Measurements from ENCODE around the gene ZSCAN22. TPM values are rescaled to one million over a fixed set of nuclear protein-coding genes. Genes with fewer than 3 reads are reported as not detected.

ZSCAN22 gene
- total RNA-seq, 1 experiment from 2014 or later = 4.3 TPM

GRCh38 chr19:58300620-58301019 is 26.2 kb upstream of the ZSCAN22 start:
- CTCF ChIA-PET = no interaction called here
- no TSS peak for BruUV-seq (replicated peaks)
- no peak overlapping the region for H3K27ac Mint-ChIP-seq (ENCODE audit: unreplicated experiment)

GRCh38 chr19:58304255-58304654 is 22.5 kb upstream of the ZSCAN22 start:
- Histone ChIP-seq H3K4me3 (ENCODE audit: low read depth, low read length) (peak overlapping the region; percentile 68), H3K4me1 (peaks cover 11% of the 10 kb centered on the region), H3K9me3 (0 out of 2 replicates have a peak, but pooled peaks cover 3% of the 10 kb centered on the region), H3K36me3 (ENCODE audit: control insufficient read depth, insufficient read depth, low read length) (peaks cover 10% of the 10 kb centered on the region), H3K27me3 (replicated peaks; ENCODE audit: control insufficient read depth, insufficient read depth, low read length) (no peaks in the 10 kb centered on the region)
- peaks cover 64% of the 10 kb centered on the region for H3K36me3 Mint-ChIP-seq (ENCODE audit: insufficient read depth, unreplicated experiment)
- peak overlapping the region; percentile 93 for H3K4me3 Mint-ChIP-seq (ENCODE audit: unreplicated experiment)
- H3K27me3 Mint-ChIP-seq (ENCODE audit: insufficient read depth, unreplicated experiment) = no peaks in the 10 kb centered on the region
- CTCF ChIA-PET = no interaction called here
- peak overlapping the region; percentile 97 for H3K27ac Mint-ChIP-seq (ENCODE audit: unreplicated experiment)
- POLR2A ChIA-PET = interaction anchor here (0.5 kb wide), 1 partner anchor 82 kb away, joined by 3 read pairs; no protein-coding TSS in a partner anchor
- H3K4me1 Mint-ChIP-seq (ENCODE audit: low read depth, unreplicated experiment) = peaks cover 8% of the 10 kb centered on the region
- intact Hi-C loops (cut with micrococcal nuclease; ENCODE audit: unreplicated experiment) = loop anchor here (10.0 kb wide), 1 partner anchor 79 kb away; the partner anchor contains the start of gene ZNF544
- DNase-seq = peak in 1 of 2 experiments; percentile 6
- BruUV-seq (replicated peaks) = no TSS peak
- TF ChIP-seq CTCF (IDR thresholded peaks at IDR 0.05; ENCODE audit: insufficient read depth in 1 of 2, low read depth in 1 of 2, low read length in 1 of 2, severe bottlenecking in 1 of 2, unreplicated experiment in 1 of 2) = no peak
- H3K9me3 Mint-ChIP-seq (ENCODE audit: unreplicated experiment) = no peaks in the 10 kb centered on the region

More at GRCh38 chr19:58300620-58301019, 26.2 kb upstream of the ZSCAN22 start:
- Mint-ChIP-seq H3K36me3 (ENCODE audit: insufficient read depth, unreplicated experiment) (peaks cover 62% of the 10 kb centered on the region), H3K4me3 (ENCODE audit: unreplicated experiment) (no peak overlapping the region), H3K9me3 (ENCODE audit: unreplicated experiment) (no peaks in the 10 kb centered on the region), H3K4me1 (ENCODE audit: low read depth, unreplicated experiment) (peaks cover 8% of the 10 kb centered on the region), H3K27me3 (ENCODE audit: insufficient read depth, unreplicated experiment) (no peaks in the 10 kb centered on the region)
- no peak overlapping the region for H3K4me3 ChIP-seq (ENCODE audit: low read depth, low read length)
- POLR2A ChIA-PET = interaction anchor here (0.5 kb wide), 1 partner anchor 26 kb away, joined by 3 read pairs; no protein-coding TSS in a partner anchor
- TF ChIP-seq CTCF (IDR thresholded peaks at IDR 0.05; ENCODE audit: insufficient read depth in 1 of 2, low read depth in 1 of 2, low read length in 1 of 2, severe bottlenecking in 1 of 2, unreplicated experiment in 1 of 2) = no peak
- no peak for DNase-seq
- H3K27me3 ChIP-seq (replicated peaks; ENCODE audit: control insufficient read depth, insufficient read depth, low read length) = no peaks in the 10 kb centered on the region
- H3K36me3 ChIP-seq (ENCODE audit: control insufficient read depth, insufficient read depth, low read length) = peaks cover 3% of the 10 kb centered on the region; the same call in 1 of the 2 replicates
- H3K4me1 ChIP-seq = peaks cover 7% of the 10 kb centered on the region
- H3K9me3 ChIP-seq = no peaks in the 10 kb centered on the region
- intact Hi-C loops (cut with micrococcal nuclease; ENCODE audit: unreplicated experiment) = loop anchor here (10.0 kb wide), 1 partner anchor 76 kb away; the partner anchor contains the start of gene ZNF544

- peaks cover 10% of the 10 kb centered on the region for H3K36me3 ChIP-seq (ENCODE audit: control insufficient read depth, insufficient read depth, low read length)
- Mint-ChIP-seq H3K27ac (ENCODE audit: unreplicated experiment) (peak overlapping the region; percentile 97), H3K27me3 (ENCODE audit: insufficient read depth, unreplicated experiment) (no peaks in the 10 kb centered on the region), H3K4me3 (ENCODE audit: unreplicated experiment) (peak overlapping the region; percentile 93), H3K9me3 (ENCODE audit: unreplicated experiment) (peaks cover 2% of the 10 kb centered on the region), H3K36me3 (ENCODE audit: insufficient read depth, unreplicated experiment) (peaks cover 66% of the 10 kb centered on the region), H3K4me1 (ENCODE audit: low read depth, unreplicated experiment) (peaks cover 8% of the 10 kb centered on the region)
- peak overlapping the region; percentile 68 for H3K4me3 ChIP-seq (ENCODE audit: low read depth, low read length)
- ChIA-PET POLR2A (interaction anchor here (0.5 to 1.8 kb wide), 3 partner anchors 26 to 81 kb away, joined by 3 to 8 read pairs (median 3); partner anchors contain the start of genes ZNF497 and ZNF8), CTCF (no interaction called here)
- no TSS peak for BruUV-seq (replicated peaks)
- no peak for DNase-seq
- H3K27me3 ChIP-seq (replicated peaks; ENCODE audit: control insufficient read depth, insufficient read depth, low read length) = no peaks in the 10 kb centered on the region
- intact Hi-C loops (cut with micrococcal nuclease; ENCODE audit: unreplicated experiment) = loop anchor here (1.0 to 10.0 kb wide), 4 partner anchors 22 to 80 kb away; partner anchors contain the start of genes ZNF544, ZNF8, ZNF837 and ZSCAN22
- 0 out of 2 replicates have a peak, but pooled peaks cover 3% of the 10 kb centered on the region for H3K9me3 ChIP-seq
- H3K4me1 ChIP-seq = peaks cover 11% of the 10 kb centered on the region
- TF ChIP-seq CTCF (IDR thresholded peaks at IDR 0.05; ENCODE audit: insufficient read depth in 1 of 2, low read depth in 1 of 2, low read length in 1 of 2, severe bottlenecking in 1 of 2, unreplicated experiment in 1 of 2) = no peak
These were observed 22.1 kb upstream of the ZSCAN22 start for GRCh38 chr19:58304748-58305064.

Measured in Caco-2 (cell line).